IMR-90 (cell line): ENCODE results near the gene ANKS3. TPM values are rescaled to one million over a fixed set of nuclear protein-coding genes. Genes with fewer than 3 reads are reported as not detected.

Experiments used
- ATAC-seq: fragments of 200-7000 bp; cut with Tn5 transposase; 2 replicates; pipeline ENCODE4 v1.9.1; 2020; ENCODE audit warnings: low read depth, mild to moderate bottlenecking, moderate library complexity
- BruUV-seq: library from RNA; stranded (reverse); fragments of 400-500 nt; replicated peaks from 2 replicates; lab custom pipeline; 2021; lab: Mats Ljungman, UMichigan
- CTCF ChIA-PET: fragments of 300-600 bp; formaldehyde crosslinking; extraction: SDS; loops from one replicate; lab custom pipeline; 2021; ENCODE audit warnings: antibody characterized with exemption; lab: Yijun Ruan, JAX
- POLR2A ChIA-PET: fragments of 300-600 bp; sonication (Branson Sonifier 250); formaldehyde crosslinking; loops from one replicate; lab custom pipeline; 2022; ENCODE audit warnings: antibody characterized with exemption; ENCODE audit not compliant: unreplicated experiment; lab: Charles Lee
- DNase-seq: peaks from one replicate; pipeline ENCODE4 v3.0.0; 2013
- H2AFZ ChIP-seq: replicated peaks from 2 replicates; pipeline ENCODE3; 2013; ENCODE audit warnings: low read length, mild to moderate bottlenecking; ENCODE audit not compliant: poor library complexity
- H2AK5ac ChIP-seq: 2 replicates; pipeline ENCODE4 v1.6.1; 2013; ENCODE audit warnings: low read depth, low read length, inconsistent platforms
- H2AK9ac ChIP-seq: replicated peaks from 2 replicates; pipeline ENCODE3; 2013; ENCODE audit warnings: mild to moderate bottlenecking, low read depth, low read length, moderate library complexity; ENCODE audit not compliant: poor library complexity
- H2BK120ac ChIP-seq: 2 replicates; pipeline ENCODE4 v1.6.1; 2013; ENCODE audit warnings: low read depth, low read length, inconsistent platforms
- H2BK15ac ChIP-seq: 3 replicates; pipeline ENCODE4 v1.6.1; 2013; ENCODE audit warnings: low read depth, low read length, inconsistent platforms
- H2BK20ac ChIP-seq: 2 replicates; pipeline ENCODE4 v1.6.1; 2013; ENCODE audit warnings: low read depth, mild to moderate bottlenecking, inconsistent platforms, low read length, moderate library complexity
- H2BK5ac ChIP-seq: 2 replicates; pipeline ENCODE4 v1.6.1; 2013; ENCODE audit warnings: mild to moderate bottlenecking, low read depth, low read length, inconsistent platforms; ENCODE audit not compliant: poor library complexity, severe bottlenecking
- H3K14ac ChIP-seq: replicated peaks from 2 replicates; pipeline ENCODE4 v1.6.1; 2013; ENCODE audit warnings: low read depth, low read length, inconsistent platforms
- H3K18ac ChIP-seq: 2 replicates; pipeline ENCODE4 v1.6.1; 2013; ENCODE audit warnings: low read depth, low read length, control low read depth
- H3K23ac ChIP-seq: 2 replicates; pipeline ENCODE4 v1.6.1; 2013; ENCODE audit warnings: low read depth, low read length, inconsistent platforms
- H3K27ac ChIP-seq: 2 replicates; pipeline ENCODE4 v1.5.1; 2013; ENCODE audit warnings: mild to moderate bottlenecking, control low read depth, low read length; ENCODE audit not compliant: insufficient read depth
- H3K27me3 ChIP-seq: 2 replicates; pipeline ENCODE4 v1.6.1; 2013; ENCODE audit warnings: low read length; ENCODE audit not compliant: control insufficient read depth, insufficient read depth
- H3K36me3 ChIP-seq: 2 replicates; pipeline ENCODE4 v1.6.1; 2013; ENCODE audit warnings: low read length, mixed read lengths; ENCODE audit not compliant: control insufficient read depth, insufficient read depth
- H3K4ac ChIP-seq: 2 replicates; pipeline ENCODE4 v1.6.1; 2013; ENCODE audit warnings: low read depth, low read length, inconsistent platforms
- H3K4me1 ChIP-seq: 2 replicates; pipeline ENCODE4 v1.6.1; 2013; ENCODE audit warnings: low read length, mixed read lengths; ENCODE audit not compliant: control insufficient read depth, insufficient read depth
- H3K4me2 ChIP-seq: 2 replicates; pipeline ENCODE4 v1.6.1; 2013; ENCODE audit warnings: low read depth, mild to moderate bottlenecking, control low read depth, low read length, moderate library complexity
- H3K4me3 ChIP-seq: 2 replicates; pipeline ENCODE4 v1.5.1; 2013; ENCODE audit warnings: low read depth, mild to moderate bottlenecking, control low read depth, low read length, moderate library complexity; ENCODE audit not compliant: insufficient read depth
- H3K56ac ChIP-seq: 2 replicates; pipeline ENCODE4 v1.6.1; 2013; ENCODE audit warnings: low read length, inconsistent platforms; ENCODE audit not compliant: insufficient read depth; ENCODE audit errors: extremely low read depth
- H3K79me1 ChIP-seq, 2 experiments: 2 replicates each; pipeline ENCODE4 v1.6.1; 2013; ENCODE audit warnings: low read length in 2 of 2, inconsistent platforms in 1 of 2, low read depth in 1 of 2
- H3K9ac ChIP-seq: 2 replicates; pipeline ENCODE4 v1.6.1; 2013; ENCODE audit warnings: low read depth, low read length, control low read depth
- H3K9me1 ChIP-seq: 2 replicates; pipeline ENCODE4 v1.6.1; 2013; ENCODE audit warnings: low read length, inconsistent platforms; ENCODE audit not compliant: insufficient read depth
- H3K9me3 ChIP-seq: 2 replicates; pipeline ENCODE4 v1.6.1; 2013; ENCODE audit warnings: low read length; ENCODE audit not compliant: control insufficient read depth, insufficient read depth
- H4K20me1 ChIP-seq: 2 replicates; pipeline ENCODE4 v1.6.1; 2013; ENCODE audit warnings: low read length, inconsistent platforms; ENCODE audit not compliant: insufficient read depth
- H4K5ac ChIP-seq: 2 replicates; pipeline ENCODE4 v1.6.1; 2013; ENCODE audit warnings: mild to moderate bottlenecking, low read depth, low read length, control low read depth
- H4K8ac ChIP-seq, 2 experiments: 2 replicates each; pipeline ENCODE4 v1.6.1; 2013; ENCODE audit warnings: low read depth in 2 of 2, low read length in 2 of 2, control low read depth in 1 of 2, inconsistent platforms in 1 of 2
- H4K91ac ChIP-seq: 2 replicates; pipeline ENCODE4 v1.6.1; 2013; ENCODE audit warnings: low read depth, low read length, inconsistent platforms; ENCODE audit not compliant: insufficient read depth
- RAD21 ChIP-seq: IDR thresholded peaks from 2 replicates; pipeline ENCODE4 v1.6.1; 2012; ENCODE audit warnings: low read length, improper control_type of control experiment
- USF2 ChIP-seq: fragments of 150-350 bp; IDR thresholded peaks from 2 replicates; pipeline ENCODE4 v1.6.1; 2017; ENCODE audit warnings: mild to moderate bottlenecking, antibody characterized with exemption, low read length, low read depth
- WGBS, 2 experiments: methylation state at CpG; one replicate each; pipeline versions ENCODE4 v1.1.5 to v1.1.7; 2013; ENCODE audit warnings: missing lambda C conversion rate in 2 of 2; ENCODE audit not compliant: insufficient read length in 1 of 2; ENCODE audit errors: extremely low coverage in 2 of 2; 5-methylcytosine and 5-hydroxymethylcytosine counted together
- dilution Hi-C: fragments of 300-500 bp; cut with HindIII; formaldehyde crosslinking; loops from one replicate; pipeline ENCODE4 v1.14.3; 2018; ENCODE audit warnings: low sequenced_read_pairs; ENCODE audit not compliant: unreplicated experiment
- in situ Hi-C: fragments of 300-500 bp; cut with MboI; formaldehyde crosslinking; loops from 3 replicates; pipeline ENCODE4 v1.14.3; 2019; ENCODE audit warnings: low sequenced_read_pairs, inconsistent platforms, mixed read lengths
- intact Hi-C: fragments of 100-400 bp; cut with micrococcal nuclease; formaldehyde crosslinking; loops from 2 replicates; pipeline ENCODE4 v1.10.0; 2022
- polyA plus RNA-seq, 3 experiments: library from polyadenylated mRNA; depleted of rRNA; stranded (reverse); fragments of >200 nt; gene quantifications; 2 replicates each; pipeline ENCODE4 v1.2.3, GENCODE V29; 2012; ENCODE audit warnings: low replicate concordance in 1 of 3
- total RNA-seq: library from RNA; depleted of rRNA; stranded (reverse); fragments of >200 nt; gene quantifications from 2 replicates; pipeline ENCODE4 v1.2.3, GENCODE V29; 2012

ANKS3 gene
- total and polyA plus RNA-seq, 2 of the 4 experiments (the other 2 are of a cell fraction): 24.4 to 25.0 TPM

GRCh38 chr16:4704491-4704890, 29.6 kb downstream of the ANKS3 start:
- no TSS peak for BruUV-seq
- H4K20me1 ChIP-seq: 0 out of 2 replicates have a peak, but pooled peaks cover 2% of the 10 kb centered on the region
- H3K18ac ChIP-seq: no peak overlapping the region
- H3K27ac ChIP-seq: no peak overlapping the region
- WGBS, 2 experiments: 100% methylated on average over 2 of the region's 8 CpGs; no CpG with 5 or more reads in 1 of the 2 experiments
- H3K9ac ChIP-seq: no peak overlapping the region
- no peak overlapping the region for H2BK20ac ChIP-seq
- no peak overlapping the region for H3K4ac ChIP-seq
- no peak overlapping the region for H2AFZ ChIP-seq
- no peak overlapping the region for H3K23ac ChIP-seq
- no peak overlapping the region for H4K5ac ChIP-seq
- H3K4me2 ChIP-seq: no peak overlapping the region
- H3K9me1 ChIP-seq: 0 out of 2 replicates have a peak, but pooled peaks cover 3% of the 10 kb centered on the region
- CTCF ChIA-PET: no interaction called here
- ATAC-seq (no peak), DNase-seq (no peak)
- peaks cover 0 to 11% of the 10 kb centered on the region in 2 experiments; a peak in 2 of 4 replicates for H3K79me1 ChIP-seq
- intact Hi-C loops: no loop called here
- no peak overlapping the region for H3K4me3 ChIP-seq
- no peak overlapping the region for H2BK5ac ChIP-seq
- no peaks in the 10 kb centered on the region for H3K4me1 ChIP-seq
- H3K27me3 ChIP-seq: no peaks in the 10 kb centered on the region
- TF ChIP-seq USF2: no peak
- TF ChIP-seq RAD21: no peak
- in situ Hi-C loops: no loop called here
- no peak overlapping the region for H2BK120ac ChIP-seq
- no peak overlapping the region for H2BK15ac ChIP-seq
- dilution Hi-C loops: no loop called here
- H3K9me3 ChIP-seq: no peaks in the 10 kb centered on the region
- POLR2A ChIA-PET: no interaction called here
- H3K36me3 ChIP-seq: peaks cover 42% of the 10 kb centered on the region
- H3K14ac ChIP-seq: no peak overlapping the region
- H2AK9ac ChIP-seq: no peak overlapping the region
- H4K91ac ChIP-seq: no peak overlapping the region
- H2AK5ac ChIP-seq: no peak overlapping the region
- H4K8ac ChIP-seq: no peak overlapping the region
- H3K56ac ChIP-seq: no peak overlapping the region
